ENCODE results near the gene TSPAN11.

TSPAN11 gene

GRCh38 chr12:30977537-30978349 is 51.2 kb downstream of the TSPAN11 start:
- H3K4me3 ChIP-seq (ENCODE audit: low read depth, low read length) = no peak overlapping the region
- no peak for TF ChIP-seq CTCF (IDR thresholded peaks at IDR 0.05; ENCODE audit: borderline replicate concordance, insufficient read depth, low read depth, low read length)

GRCh38 chr12:30978639-30979038 is 52.1 kb downstream of the TSPAN11 start:
- no peak for TF ChIP-seq CTCF (IDR thresholded peaks at IDR 0.05; ENCODE audit: borderline replicate concordance, insufficient read depth, low read depth, low read length)
- no peak overlapping the region for H3K4me3 ChIP-seq (ENCODE audit: low read depth, low read length)

GRCh38 chr12:30979371-30980259 is 53.1 kb downstream of the TSPAN11 start:
- no peak overlapping the region for H3K4me3 ChIP-seq (ENCODE audit: low read depth, low read length)
- no peak for TF ChIP-seq CTCF (IDR thresholded peaks at IDR 0.05; ENCODE audit: borderline replicate concordance, insufficient read depth, low read depth, low read length)

GRCh38 chr12:30980955-30981662 is 54.6 kb downstream of the TSPAN11 start:
- no peak for TF ChIP-seq CTCF (IDR thresholded peaks at IDR 0.05; ENCODE audit: borderline replicate concordance, insufficient read depth, low read depth, low read length)
- H3K4me3 ChIP-seq (ENCODE audit: low read depth, low read length) = no peak overlapping the region

GRCh38 chr12:30982413-30982812 is 55.9 kb downstream of the TSPAN11 start:
- TF ChIP-seq CTCF (IDR thresholded peaks at IDR 0.05; ENCODE audit: borderline replicate concordance, insufficient read depth, low read depth, low read length) = no peak

GRCh38 chr12:30985814-30986452 is 59.4 kb downstream of the TSPAN11 start:
- H3K4me3 ChIP-seq (ENCODE audit: low read depth, low read length) = no peak overlapping the region
- TF ChIP-seq CTCF (IDR thresholded peaks at IDR 0.05; ENCODE audit: borderline replicate concordance, insufficient read depth, low read depth, low read length) = peak; percentile 80

More at GRCh38 chr12:30982413-30982812, 55.9 kb downstream of the TSPAN11 start:
- H3K4me3 ChIP-seq (ENCODE audit: low read depth, low read length) = no peak overlapping the region
